Suprapubic skin (tissue), 4 donors: ENCODE data around the gene TPD52L1.

Experiments
- CTCF ChIP-seq, 2 donors: fragments of 200-600 bp in 1 of 2; fragments of 450-650 bp in 1 of 2; sonication (generic) in 1 of 2; IDR thresholded peaks; one replicate each; pipeline ENCODE4 v1.5.1; 2016 to 2019; ENCODE audit warnings: antibody characterized with exemption in 2 of 2, mild to moderate bottlenecking in 1 of 2, moderate library complexity in 1 of 2
- EP300 ChIP-seq: sonication (generic); formaldehyde crosslinking; IDR thresholded peaks from one replicate; pipeline ENCODE4 v1.6.1; 2017; ENCODE audit warnings: antibody characterized with exemption
- POLR2A ChIP-seq, 2 donors: fragments of 450-650 bp; IDR thresholded peaks; one replicate each; pipeline ENCODE4 v1.6.1; 2017; ENCODE audit warnings: antibody characterized with exemption in 2 of 2, mild to moderate bottlenecking in 2 of 2, moderate library complexity in 2 of 2
- POLR2AphosphoS5 ChIP-seq, 3 donors: sonication (generic); formaldehyde crosslinking; IDR thresholded peaks; one replicate each; pipeline ENCODE4 v1.6.1; 2017; ENCODE audit warnings: antibody characterized with exemption in 3 of 3

GRCh38 chr6:125269328-125269985 is 115.9 kb downstream of the TPD52L1 start:
- TF ChIP-seq CTCF (IDR thresholded peaks at IDR 0.05) (no peak), POLR2AphosphoS5 (IDR thresholded peaks at IDR 0.05) (no peak), POLR2A (IDR thresholded peaks at IDR 0.05) (no peak), EP300 (no peak)
